GM23248 (cell line): ENCODE results near the gene EPN2.

Experiments used
- EZH2 ChIP-seq: fragments of 200-600 bp; sonication (generic); IDR thresholded peaks from 2 replicates; pipeline ENCODE4 v1.6.1; 2018; ENCODE audit warnings: antibody characterized with exemption, mild to moderate bottlenecking; ENCODE audit not compliant: insufficient read depth, poor library complexity, severe bottlenecking
- EZH2phosphoT487 ChIP-seq: fragments of 200-600 bp; sonication (generic); IDR thresholded peaks from 2 replicates; pipeline ENCODE4 v1.6.1; 2018; ENCODE audit warnings: antibody characterized with exemption, moderate library complexity, mild to moderate bottlenecking, low read depth; ENCODE audit not compliant: insufficient read depth

DNA sequence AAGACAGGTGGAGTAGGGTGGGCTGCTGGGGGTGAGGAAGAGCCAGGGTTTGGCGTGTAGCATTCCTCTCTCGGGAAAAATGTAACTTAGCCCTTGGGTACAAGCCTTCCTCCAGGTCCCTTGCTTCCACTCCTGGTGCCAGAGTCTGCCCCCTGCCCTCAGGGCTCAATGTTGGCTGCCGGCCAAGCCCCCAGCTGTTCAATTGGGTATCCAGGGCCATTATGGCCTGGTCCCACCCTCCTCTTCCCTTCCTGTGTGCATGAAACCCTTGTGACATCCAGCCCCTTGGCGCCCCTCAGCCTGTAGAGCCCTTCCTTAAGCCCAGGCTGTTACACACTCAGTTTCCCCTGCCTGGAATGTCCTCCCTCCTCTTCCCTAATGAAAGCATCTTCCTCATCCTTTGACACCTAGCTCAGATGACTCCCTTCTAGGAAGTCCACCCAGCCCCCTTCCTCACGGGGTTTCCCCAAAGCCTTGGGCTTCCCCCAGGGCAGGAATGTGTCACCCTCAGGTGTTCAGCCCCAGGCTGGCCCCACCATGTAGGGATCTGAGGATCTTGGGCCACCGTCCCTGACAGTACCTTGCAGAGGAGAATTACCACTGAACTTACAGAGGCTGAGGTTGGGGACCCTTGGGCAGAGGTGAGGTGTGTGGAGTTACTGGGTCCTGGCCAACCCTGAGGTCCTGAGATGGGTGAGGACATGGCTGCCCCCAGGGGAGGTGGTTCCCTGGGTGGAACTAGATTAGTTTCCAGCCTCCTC, 95.4 kb downstream of the EPN2 start:
- no peak for TF ChIP-seq EZH2phosphoT487
- no peak for TF ChIP-seq EZH2
